GM21717 (cell line): ENCODE results near the gene ERLEC1.
A peak's percentile ranks its signal among the peaks of the same experiment; 100 is the strongest.
"Not testable (repeated sequence)": the region's sequence is repeated elsewhere in the genome, so short reads cannot be mapped to it uniquely, and the experiment has no call there.

Experiments
- ATAC-seq: cut with Tn5 transposase; IDR thresholded peaks from one replicate; pipeline ENCODE4 v1.9.1; 2021; ENCODE audit warnings: mild to moderate bottlenecking, moderate library complexity; ENCODE audit not compliant: unreplicated experiment

The ERLEC1 gene

GRCh38 chr2:53780056-53780455, 6.8 kb upstream of the ERLEC1 start:
- ATAC-seq: no peak

- ATAC-seq: no peak
Observed at GRCh38 chr2:53782676-53783075, 4.2 kb upstream of the ERLEC1 start.

GRCh38 chr2:53784436-53784835, 2.4 kb upstream of the ERLEC1 start:
- no peak for ATAC-seq

GRCh38 chr2:53785366-53785765, 1.5 kb upstream of the ERLEC1 start:
- ATAC-seq: no peak

GRCh38 chr2:53786352-53786704, 516 bp upstream of the ERLEC1 start:
- ATAC-seq: peak; percentile 18

GRCh38 chr2:53787614-53788289, 908 bp downstream of the ERLEC1 start:
- no peak for ATAC-seq

- ATAC-seq: no peak
Observed at GRCh38 chr2:53793261-53793660, 6.4 kb downstream of the ERLEC1 start.

GRCh38 chr2:53793821-53794220, 7.0 kb downstream of the ERLEC1 start:
- ATAC-seq: no peak

- no peak for ATAC-seq
Observed at GRCh38 chr2:53801547-53801946, 14.7 kb downstream of the ERLEC1 start.

GRCh38 chr2:53802617-53803151, 15.8 kb downstream of the ERLEC1 start:
- no peak for ATAC-seq

- ATAC-seq: no peak
Observed at GRCh38 chr2:53811601-53812000, 24.8 kb downstream of the ERLEC1 start.

- ATAC-seq: no peak
Observed at GRCh38 chr2:53813151-53813550, 26.3 kb downstream of the ERLEC1 start.

- ATAC-seq: no peak
Observed at GRCh38 chr2:53818854-53819435, 32.1 kb downstream of the ERLEC1 start.

- ATAC-seq: no peak
Observed at GRCh38 chr2:53819634-53820033, 32.8 kb downstream of the ERLEC1 start.

GRCh38 chr2:53820048-53820447, 33.2 kb downstream of the ERLEC1 start:
- ATAC-seq: no peak

GRCh38 chr2:53820711-53821110, 33.9 kb downstream of the ERLEC1 start:
- no peak for ATAC-seq

GRCh38 chr2:53821810-53822209, 35.0 kb downstream of the ERLEC1 start:
- no peak for ATAC-seq

- ATAC-seq: not testable (repeated sequence)
Observed at GRCh38 chr2:53823639-53824038, 36.8 kb downstream of the ERLEC1 start.

GRCh38 chr2:53826030-53826410, 39.2 kb downstream of the ERLEC1 start:
- no peak for ATAC-seq

GRCh38 chr2:53826587-53827397, 39.9 kb downstream of the ERLEC1 start:
- ATAC-seq: no peak

GRCh38 chr2:53827398-53828175, 40.7 kb downstream of the ERLEC1 start:
- no peak for ATAC-seq
